Activated T-cell treated with anti-CD3 and anti-CD28 coated beads, Interleukin-2, amount 50 U/mL, for 72 hours (primary cell): ENCODE results near the gene TUBB6. TPM values are rescaled to one million over a fixed set of nuclear protein-coding genes. Genes with fewer than 3 reads are reported as not detected.

ENCODE experiments used
- ATAC-seq, 2 donors: fragments of 150-1000 bp; cut with Tn5 transposase; replicated peaks in 1 of 2; 2 replicates each; pipeline ENCODE4 v1.10.0; 2021; ENCODE audit warnings: moderate library complexity in 2 of 2, mild to moderate bottlenecking in 1 of 2
- DNase-seq, 2 donors: peaks; one replicate each; pipeline ENCODE4 v3.0.0; 2021 to 2022; ENCODE audit warnings: mixed read lengths in 1 of 2
- H3K27ac Mint-ChIP-seq: one replicate; pipeline ENCODE4 v1.8.0; 2022; ENCODE audit warnings: mild to moderate bottlenecking, moderate library complexity, mixed read lengths
- H3K27me3 Mint-ChIP-seq: one replicate; pipeline ENCODE4 v1.8.0; 2022; ENCODE audit warnings: low read depth, mixed read lengths
- H3K36me3 Mint-ChIP-seq, 2 donors: one replicate each; pipeline ENCODE4 v1.8.0; 2022; ENCODE audit warnings: mixed read lengths in 2 of 2, mild to moderate bottlenecking in 1 of 2; ENCODE audit not compliant: insufficient read depth in 2 of 2
- H3K4me1 Mint-ChIP-seq: one replicate; pipeline ENCODE4 v1.8.0; 2022; ENCODE audit warnings: low read depth, mixed read lengths
- H3K4me3 Mint-ChIP-seq, 2 donors: one replicate each; pipeline ENCODE4 v1.8.0; 2022; ENCODE audit warnings: mild to moderate bottlenecking in 2 of 2, mixed read lengths in 2 of 2, moderate library complexity in 2 of 2
- H3K9me3 Mint-ChIP-seq, 2 donors: one replicate each; pipeline ENCODE4 v1.8.0; 2022; ENCODE audit warnings: mixed read lengths in 2 of 2
- total RNA-seq, 2 donors: library from RNA; stranded (reverse); gene quantifications; one replicate each; pipeline ENCODE4 v1.2.3, GENCODE V29; 2022

Gene TUBB6
- total RNA-seq, 2 donors from 2014 or later = 4.3 to 5.2 TPM

GRCh38 chr18:12328179-12328823 is 20.3 kb downstream of the TUBB6 start:
- H3K4me3 Mint-ChIP-seq = no peak overlapping the region
- H3K36me3 Mint-ChIP-seq = peaks cover 7 to 18% of the 10 kb centered on the region in 2 donors
- no peaks in the 10 kb centered on the region for H3K9me3 Mint-ChIP-seq
- peak overlapping the region; percentile 23 for H3K27ac Mint-ChIP-seq
- H3K27me3 Mint-ChIP-seq = no peaks in the 10 kb centered on the region
- H3K4me1 Mint-ChIP-seq = no peaks in the 10 kb centered on the region
- no peak for DNase-seq
- no peak for ATAC-seq

GRCh38 chr18:12329125-12329698 is 21.2 kb downstream of the TUBB6 start:
- H3K4me3 Mint-ChIP-seq = no peak overlapping the region
- no peak overlapping the region for H3K27ac Mint-ChIP-seq
- no peaks in the 10 kb centered on the region for H3K4me1 Mint-ChIP-seq
- H3K36me3 Mint-ChIP-seq = peaks cover 7 to 20% of the 10 kb centered on the region in 2 donors
- H3K9me3 Mint-ChIP-seq = no peaks in the 10 kb centered on the region
- ATAC-seq (no peak), DNase-seq (no peak)
- H3K27me3 Mint-ChIP-seq = no peaks in the 10 kb centered on the region

- Mint-ChIP-seq H3K27ac (no peak overlapping the region), H3K9me3 (no peaks in the 10 kb centered on the region), H3K36me3 (peaks cover 9 to 22% of the 10 kb centered on the region in 2 donors)
Measured at GRCh38 chr18:12330766-12331165, 22.7 kb downstream of the TUBB6 start.

GRCh38 chr18:12333506-12334290 is 25.7 kb downstream of the TUBB6 start:
- Mint-ChIP-seq H3K27ac (no peak overlapping the region), H3K36me3 (peaks cover 4 to 21% of the 10 kb centered on the region in 2 donors), H3K9me3 (no peaks in the 10 kb centered on the region), H3K27me3 (no peaks in the 10 kb centered on the region), H3K4me3 (no peak overlapping the region), H3K4me1 (no peaks in the 10 kb centered on the region)
- DNase-seq (no peak), ATAC-seq (peak; percentile 36 to 59)

More at GRCh38 chr18:12330766-12331165, 22.7 kb downstream of the TUBB6 start:
- no peak for ATAC-seq
- DNase-seq = no peak
- no peak overlapping the region for H3K4me3 Mint-ChIP-seq
- no peaks in the 10 kb centered on the region for H3K4me1 Mint-ChIP-seq
- H3K27me3 Mint-ChIP-seq = no peaks in the 10 kb centered on the region

- ATAC-seq (no peak), DNase-seq (no peak)
- Mint-ChIP-seq H3K27ac (no peak overlapping the region), H3K27me3 (no peaks in the 10 kb centered on the region), H3K36me3 (peaks cover 4 to 19% of the 10 kb centered on the region in 2 donors), H3K4me3 (no peak overlapping the region), H3K4me1 (no peaks in the 10 kb centered on the region), H3K9me3 (no peaks in the 10 kb centered on the region)
Measured at GRCh38 chr18:12334366-12334808, 26.3 kb downstream of the TUBB6 start.

GRCh38 chr18:12334863-12335262 is 26.8 kb downstream of the TUBB6 start:
- no peaks in the 10 kb centered on the region for H3K4me1 Mint-ChIP-seq
- no peak for DNase-seq
- ATAC-seq = no peak
- no peak overlapping the region for H3K27ac Mint-ChIP-seq
- no peak overlapping the region for H3K4me3 Mint-ChIP-seq
- no peaks in the 10 kb centered on the region for H3K9me3 Mint-ChIP-seq
- peaks cover 3 to 17% of the 10 kb centered on the region in 2 donors for H3K36me3 Mint-ChIP-seq
- H3K27me3 Mint-ChIP-seq = no peaks in the 10 kb centered on the region

- DNase-seq = no peak
- no peak overlapping the region for H3K27ac Mint-ChIP-seq
- peaks cover 3 to 17% of the 10 kb centered on the region in 2 donors for H3K36me3 Mint-ChIP-seq
- no peak overlapping the region for H3K4me3 Mint-ChIP-seq
- H3K4me1 Mint-ChIP-seq = no peaks in the 10 kb centered on the region
- H3K9me3 Mint-ChIP-seq = no peaks in the 10 kb centered on the region
- no peak for ATAC-seq
- no peaks in the 10 kb centered on the region for H3K27me3 Mint-ChIP-seq
Measured at GRCh38 chr18:12335503-12335902, 27.5 kb downstream of the TUBB6 start.

GRCh38 chr18:12336171-12336613 is 28.2 kb downstream of the TUBB6 start:
- no peak for ATAC-seq
- Mint-ChIP-seq H3K4me3 (no peak overlapping the region), H3K9me3 (no peaks in the 10 kb centered on the region), H3K4me1 (no peaks in the 10 kb centered on the region), H3K27me3 (no peaks in the 10 kb centered on the region), H3K36me3 (peaks cover 3 to 17% of the 10 kb centered on the region in 2 donors), H3K27ac (no peak overlapping the region)
- no peak for DNase-seq

- H3K9me3 Mint-ChIP-seq = no peaks in the 10 kb centered on the region
- no peak for ATAC-seq
- H3K27ac Mint-ChIP-seq = no peak overlapping the region
- no peaks in the 10 kb centered on the region for H3K4me1 Mint-ChIP-seq
- DNase-seq = no peak
- no peaks in the 10 kb centered on the region for H3K27me3 Mint-ChIP-seq
- H3K4me3 Mint-ChIP-seq = no peak overlapping the region
- peaks cover 3 to 20% of the 10 kb centered on the region in 2 donors for H3K36me3 Mint-ChIP-seq
Measured at GRCh38 chr18:12336887-12337286, 28.8 kb downstream of the TUBB6 start.

GRCh38 chr18:12338382-12338781 is 30.3 kb downstream of the TUBB6 start:
- Mint-ChIP-seq H3K27me3 (no peaks in the 10 kb centered on the region), H3K4me1 (no peaks in the 10 kb centered on the region), H3K27ac (no peak overlapping the region), H3K9me3 (no peaks in the 10 kb centered on the region), H3K4me3 (no peak overlapping the region), H3K36me3 (peaks cover 6 to 27% of the 10 kb centered on the region in 2 donors)
- no peak for ATAC-seq
- DNase-seq = no peak

GRCh38 chr18:12340945-12341660 is 33.1 kb downstream of the TUBB6 start:
- no peak for DNase-seq
- no peak for ATAC-seq
- H3K9me3 Mint-ChIP-seq = no peaks in the 10 kb centered on the region
- no peaks in the 10 kb centered on the region for H3K4me1 Mint-ChIP-seq
- peaks cover 3 to 27% of the 10 kb centered on the region in 2 donors for H3K36me3 Mint-ChIP-seq
- no peak overlapping the region for H3K4me3 Mint-ChIP-seq
- no peak overlapping the region for H3K27ac Mint-ChIP-seq
- no peaks in the 10 kb centered on the region for H3K27me3 Mint-ChIP-seq

- Mint-ChIP-seq H3K9me3 (no peaks in the 10 kb centered on the region), H3K36me3 (peaks cover 4 to 28% of the 10 kb centered on the region in 2 donors), H3K27ac (peak overlapping the region; percentile 29), H3K4me1 (no peaks in the 10 kb centered on the region), H3K4me3 (no peak overlapping the region), H3K27me3 (no peaks in the 10 kb centered on the region)
- DNase-seq (no peak), ATAC-seq (no peak)
Measured at GRCh38 chr18:12342661-12343060, 34.6 kb downstream of the TUBB6 start.
